GM12875 (cell line): Measurements from ENCODE around the gene ADCYAP1.

Source experiments
- H3K4me3 ChIP-seq: one replicate; pipeline ENCODE4 v1.5.1; 2011; ENCODE audit warnings: low read depth, low read length, control low read depth
- CTCF ChIP-seq: IDR thresholded peaks from 2 replicates; pipeline ENCODE4 v1.5.1; 2011; ENCODE audit warnings: low read depth, mild to moderate bottlenecking, control low read depth, inconsistent platforms, low read length, moderate library complexity, borderline replicate concordance; ENCODE audit not compliant: insufficient read depth

Gene ADCYAP1

GRCh38 chr18:949724-950631 lies 45.3 kb downstream of the ADCYAP1 start:
- H3K4me3 ChIP-seq: no peak overlapping the region
- no peak for TF ChIP-seq CTCF

GRCh38 chr18:950882-951495 lies 46.3 kb downstream of the ADCYAP1 start:
- H3K4me3 ChIP-seq: no peak overlapping the region
- TF ChIP-seq CTCF: no peak

- no peak for TF ChIP-seq CTCF
- H3K4me3 ChIP-seq: no peak overlapping the region
These were observed 50.9 kb downstream of the ADCYAP1 start for GRCh38 chr18:955384-956066.

GRCh38 chr18:957829-958228 lies 53.2 kb downstream of the ADCYAP1 start:
- no peak for TF ChIP-seq CTCF
- H3K4me3 ChIP-seq: no peak overlapping the region

- TF ChIP-seq CTCF: no peak
- no peak overlapping the region for H3K4me3 ChIP-seq
These were observed 55.2 kb downstream of the ADCYAP1 start for GRCh38 chr18:959854-960253.
